Renal pelvis (tissue), 4 donors: Measurements from ENCODE around the gene BRD4. TPM values are rescaled to one million over a fixed set of nuclear protein-coding genes. Genes with fewer than 3 reads are reported as not detected.

ENCODE experiments used
- DNase-seq: peaks from one replicate; pipeline ENCODE4 v3.0.0-alpha.2; 2013
- polyA plus RNA-seq, 3 donors: library from polyadenylated mRNA; unstranded; fragments of 120-200 nt; gene quantifications; one replicate each; pipeline ENCODE4 v1.2.1, GENCODE V29; 2013; ENCODE audit not compliant: insufficient read length in 3 of 3

The BRD4 gene
- polyA plus RNA-seq, 3 donors, result 51.6 to 59.8 (median 58.6) TPM

DNA sequence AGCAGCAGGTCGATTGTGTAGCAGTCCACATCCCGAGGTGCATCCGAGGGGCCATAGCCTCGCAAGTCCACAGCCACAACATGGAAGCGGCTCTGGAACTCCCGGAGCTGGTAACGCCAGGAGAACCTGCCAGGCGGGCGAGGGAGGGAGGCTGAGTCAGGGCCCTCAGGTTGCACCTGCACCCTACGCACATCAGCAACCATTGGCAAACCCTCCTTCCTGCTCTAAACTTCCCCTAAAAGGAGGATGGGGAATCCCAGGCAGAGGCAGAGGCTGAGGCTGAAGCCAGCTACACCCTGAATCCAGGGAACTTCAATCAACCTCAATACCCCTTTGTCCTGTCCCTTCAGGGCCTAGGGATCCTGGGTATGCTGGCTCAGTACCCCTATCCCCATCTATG is 101.1 kb downstream of the BRD4 start:
- DNase-seq, result no peak

DNA sequence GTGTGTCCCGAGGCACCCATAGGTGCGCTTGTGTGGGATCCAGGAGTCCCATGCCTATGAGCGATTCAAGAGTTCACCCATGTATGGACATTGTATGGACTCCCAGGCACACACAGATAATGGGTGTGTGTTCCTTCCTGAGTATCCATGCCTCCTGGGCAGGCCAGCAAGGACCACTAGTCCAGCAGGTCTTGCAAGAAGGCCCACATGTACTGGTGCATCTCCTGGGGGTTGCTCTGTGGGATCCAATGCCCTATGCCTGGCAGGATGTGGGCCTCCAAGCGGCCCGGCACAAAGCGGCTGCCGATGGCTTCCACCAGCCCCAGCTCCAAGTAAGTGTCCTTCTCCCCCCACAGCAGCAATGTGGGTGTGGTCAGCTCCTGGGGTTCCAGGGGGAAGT is 105.1 kb downstream of the BRD4 start:
- no peak for DNase-seq

GRCh38 chr19:15225760-15226159 is 106.6 kb downstream of the BRD4 start:
- DNase-seq, result no peak

DNA sequence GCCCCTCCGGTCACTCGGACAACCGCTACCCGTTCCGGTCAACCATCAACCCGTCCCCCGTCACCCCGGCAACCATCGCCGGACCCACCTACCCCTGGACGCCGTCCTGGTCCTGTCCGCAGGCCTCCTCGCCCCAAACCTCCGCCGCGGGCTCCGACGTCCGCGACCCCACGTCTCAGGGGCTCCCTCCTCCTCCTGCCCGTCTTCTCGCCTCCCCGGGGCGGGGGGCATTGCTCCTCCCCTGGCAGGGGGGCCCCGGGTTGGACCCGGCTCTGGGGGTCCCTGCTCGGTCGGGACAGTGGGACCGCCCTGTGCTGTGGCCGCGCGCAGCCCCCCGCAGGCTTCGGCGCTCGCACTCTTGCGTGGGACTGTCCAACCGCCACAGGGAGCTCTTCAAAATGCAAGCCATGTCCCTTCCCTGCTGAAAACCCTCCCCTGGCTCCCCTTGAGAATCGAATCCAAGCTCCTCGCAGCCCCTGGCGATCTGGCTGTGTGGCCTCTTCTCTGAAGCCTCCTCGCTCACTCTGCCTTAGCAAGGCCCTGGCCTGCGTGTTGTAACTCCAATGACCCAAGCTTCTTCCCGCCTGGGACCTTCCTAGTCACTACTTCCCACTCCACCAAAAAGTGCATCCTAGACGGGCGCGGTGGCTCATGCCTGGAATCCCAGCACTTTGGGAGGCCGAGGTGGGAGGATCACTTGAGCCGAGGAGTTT is 108.5 kb downstream of the BRD4 start:
- no peak for DNase-seq

- DNase-seq, result peak; percentile 97
Observed at GRCh38 chr19:15222738-15223648, 109.3 kb downstream of the BRD4 start.

DNA sequence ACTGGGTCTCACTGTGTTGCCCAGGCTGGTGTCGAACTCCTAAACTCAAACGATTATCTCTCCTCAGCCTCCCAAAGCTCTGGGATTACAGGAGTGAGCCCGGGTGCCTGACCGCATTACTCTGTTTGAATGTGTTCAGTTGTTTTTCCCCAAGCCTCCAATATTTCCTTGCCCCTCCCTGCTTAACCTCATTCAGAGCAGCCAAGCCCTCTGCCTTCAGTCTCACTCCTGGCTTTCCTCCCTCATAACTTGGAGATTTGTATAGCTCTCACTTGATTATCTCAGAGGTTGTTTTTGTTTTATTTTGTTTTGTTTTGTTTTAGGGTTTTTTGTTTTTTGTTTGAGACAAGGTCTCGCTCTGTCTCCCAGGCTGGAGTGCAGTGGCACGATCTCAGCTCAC is 111.5 kb downstream of the BRD4 start:
- no peak for DNase-seq

- DNase-seq, result no peak
Observed at GRCh38 chr19:15218501-15218900, 113.8 kb downstream of the BRD4 start.

- no peak for DNase-seq
Observed at GRCh38 chr19:15216363-15216762, 116.0 kb downstream of the BRD4 start.

GRCh38 chr19:15213715-15214381 is 118.5 kb downstream of the BRD4 start:
- no peak for DNase-seq

- no peak for DNase-seq
Observed at GRCh38 chr19:15212711-15213110, 119.6 kb downstream of the BRD4 start.

DNA sequence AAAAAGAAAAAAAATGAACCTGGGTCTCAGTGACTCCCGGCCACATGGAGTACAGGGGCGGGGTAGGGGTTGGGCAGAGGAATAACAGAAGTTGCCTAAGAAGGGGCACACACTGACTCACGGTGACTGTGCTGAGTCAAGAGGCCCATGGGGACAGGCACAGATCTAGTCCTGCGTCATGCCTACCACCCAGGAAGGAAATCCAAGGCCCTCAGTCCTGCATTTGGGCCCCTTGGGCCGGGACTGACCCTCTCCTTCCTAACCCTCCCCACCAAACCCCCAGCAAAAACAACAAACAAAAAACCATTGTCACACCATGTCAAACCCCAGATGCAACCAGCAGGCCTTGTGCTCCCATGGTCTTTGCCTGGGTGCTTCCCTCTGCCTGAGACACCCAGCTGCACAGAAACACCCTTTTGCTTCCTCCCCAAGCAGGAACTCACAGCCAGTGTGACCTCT is 122.0 kb downstream of the BRD4 start:
- DNase-seq, result no peak

- no peak for DNase-seq
Observed at GRCh38 chr19:15201374-15202023, 130.8 kb downstream of the BRD4 start.

GRCh38 chr19:15200553-15201364 is 131.6 kb downstream of the BRD4 start, which contains the start of gene NOTCH3:
TSS of gene NOTCH3 (minus strand) at chr19:15200995. CDS start at chr19:15200905, 90 bp downstream.
- DNase-seq, result peak; percentile 42

DNA sequence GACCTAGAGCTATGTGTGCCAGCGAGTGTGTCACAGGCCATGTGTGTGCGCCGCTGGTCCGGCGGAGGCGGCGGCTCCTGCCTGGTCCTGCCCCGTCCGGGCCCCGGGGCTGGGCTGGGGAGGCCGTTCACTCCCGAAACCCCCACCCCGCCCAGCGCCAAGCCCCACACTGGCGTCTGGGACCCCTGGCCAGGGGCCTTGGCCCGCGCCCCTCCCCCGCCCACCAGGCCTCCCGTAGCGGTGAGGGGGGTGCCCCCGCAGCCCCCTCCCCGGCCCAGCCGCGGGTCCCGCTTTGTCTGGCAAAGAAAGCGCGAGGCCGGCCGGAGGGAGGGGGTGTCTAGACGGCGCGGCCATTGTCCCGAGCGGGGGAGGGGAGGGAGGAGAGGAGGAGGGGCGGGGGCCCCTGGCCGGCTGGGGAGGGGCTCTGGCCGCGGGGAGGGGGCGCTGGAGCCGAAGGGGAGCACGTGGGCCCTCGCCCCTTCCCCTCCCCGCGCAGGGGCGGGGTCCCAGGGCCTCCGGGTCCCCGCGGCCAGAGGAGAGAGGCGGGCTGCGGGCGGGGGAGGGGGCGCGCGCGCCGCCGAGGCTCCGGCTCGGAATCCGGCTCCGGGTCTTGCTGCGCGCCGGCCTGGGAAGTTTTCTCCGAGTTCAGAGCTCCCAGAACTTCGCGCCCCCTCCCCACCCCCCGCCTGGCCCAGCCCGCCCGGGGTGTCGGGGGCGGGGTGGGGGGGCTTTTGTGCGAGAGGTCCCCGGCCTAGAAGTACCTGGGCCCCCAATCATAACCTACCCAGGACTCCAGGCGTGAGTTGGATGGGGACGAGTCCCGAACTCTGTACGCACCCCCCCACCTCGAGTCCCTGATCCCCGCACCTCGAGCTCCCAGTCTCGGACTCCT is 132.4 kb downstream of the BRD4 start:
- DNase-seq, result peak; percentile 87

DNA sequence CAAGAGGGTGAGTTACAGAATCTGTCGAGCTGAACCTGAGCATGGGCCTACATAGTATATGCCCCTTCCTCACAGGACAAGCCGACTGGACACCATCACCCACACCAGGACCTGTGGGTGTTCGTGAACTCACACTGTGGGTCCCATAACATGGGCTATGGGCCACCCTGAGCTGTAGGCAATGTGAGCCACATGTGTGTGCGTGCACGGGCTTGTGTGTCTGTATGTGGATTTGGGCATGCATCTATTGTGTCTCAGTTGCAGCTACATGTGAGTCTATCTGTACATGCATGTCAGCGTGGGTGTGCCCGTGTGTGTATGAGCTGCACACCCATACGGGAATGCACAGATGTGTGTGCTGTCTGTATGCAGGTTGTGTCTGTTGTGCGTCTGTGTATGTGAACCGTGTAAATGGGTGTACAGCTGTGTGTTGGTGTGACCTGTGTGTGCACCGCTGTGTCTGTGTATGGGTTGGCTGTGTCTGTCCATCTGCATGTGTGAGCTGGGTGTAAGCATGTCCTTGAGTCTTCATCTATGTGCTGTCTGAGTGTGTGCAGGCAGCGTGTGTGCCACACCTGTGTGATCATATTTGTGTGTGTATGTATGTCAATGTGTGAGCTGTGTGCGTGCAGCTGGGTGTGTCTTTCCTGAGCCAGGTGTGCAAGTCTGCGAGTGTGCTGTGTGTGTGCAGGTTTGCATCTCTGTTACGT is 133.2 kb downstream of the BRD4 start:
- DNase-seq, result no peak

DNA sequence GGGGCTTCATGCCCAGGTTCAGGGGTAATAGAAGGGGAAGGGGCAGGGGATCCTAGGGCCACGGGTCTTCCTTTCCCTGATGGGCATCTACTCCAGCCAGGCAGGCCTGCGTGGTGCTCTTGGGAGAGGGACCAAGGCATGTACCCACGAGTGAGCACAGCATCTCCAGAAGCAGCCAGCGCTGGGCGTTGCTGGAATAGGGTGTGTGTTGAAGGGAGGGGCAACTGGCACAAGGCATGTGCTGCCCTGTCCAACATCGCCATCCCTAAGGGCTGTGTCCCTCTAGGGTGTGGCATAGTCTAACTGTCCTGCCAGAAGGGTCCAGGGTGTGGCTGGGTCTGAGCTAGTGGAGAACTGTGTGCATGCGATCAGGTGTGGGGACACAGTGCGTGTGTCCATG is 134.4 kb downstream of the BRD4 start:
- DNase-seq, result no peak

- DNase-seq, result no peak
Observed at GRCh38 chr19:15197275-15197941, 134.9 kb downstream of the BRD4 start.

DNA sequence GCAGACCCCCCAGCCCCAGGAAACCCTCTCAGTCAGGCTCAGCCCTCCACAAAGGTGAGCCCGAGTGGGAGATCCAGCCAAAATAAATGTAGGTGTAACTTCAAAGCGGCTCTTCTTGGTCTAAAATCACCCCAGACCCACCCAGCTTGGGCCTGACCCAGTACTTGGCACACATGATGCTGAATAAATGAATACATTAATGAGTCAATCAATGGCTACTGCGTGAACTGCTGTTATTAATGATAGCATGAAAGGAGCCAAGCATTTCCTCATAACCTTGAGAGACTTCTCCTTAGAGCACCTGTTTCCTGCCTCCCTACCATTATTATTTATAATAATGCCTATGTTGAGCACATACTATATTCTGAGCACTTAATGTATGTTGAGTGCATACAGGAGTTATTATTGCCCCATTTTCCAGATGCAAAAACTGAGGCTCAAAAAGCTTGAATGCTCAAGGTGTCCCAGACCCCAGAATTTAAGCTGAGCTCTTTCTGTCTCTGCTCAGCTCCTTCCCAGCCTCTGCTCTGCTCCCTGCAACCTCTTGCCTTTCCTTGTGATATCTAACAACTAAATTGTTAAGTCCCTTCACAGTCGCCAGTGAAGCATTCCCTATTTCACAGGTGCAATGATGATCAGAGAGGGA is 135.9 kb downstream of the BRD4 start:
- no peak for DNase-seq
